ENCODE results near the gene LSP1.
A peak's percentile ranks its signal among the peaks of the same experiment; 100 is the strongest.

LSP1 gene

DNA sequence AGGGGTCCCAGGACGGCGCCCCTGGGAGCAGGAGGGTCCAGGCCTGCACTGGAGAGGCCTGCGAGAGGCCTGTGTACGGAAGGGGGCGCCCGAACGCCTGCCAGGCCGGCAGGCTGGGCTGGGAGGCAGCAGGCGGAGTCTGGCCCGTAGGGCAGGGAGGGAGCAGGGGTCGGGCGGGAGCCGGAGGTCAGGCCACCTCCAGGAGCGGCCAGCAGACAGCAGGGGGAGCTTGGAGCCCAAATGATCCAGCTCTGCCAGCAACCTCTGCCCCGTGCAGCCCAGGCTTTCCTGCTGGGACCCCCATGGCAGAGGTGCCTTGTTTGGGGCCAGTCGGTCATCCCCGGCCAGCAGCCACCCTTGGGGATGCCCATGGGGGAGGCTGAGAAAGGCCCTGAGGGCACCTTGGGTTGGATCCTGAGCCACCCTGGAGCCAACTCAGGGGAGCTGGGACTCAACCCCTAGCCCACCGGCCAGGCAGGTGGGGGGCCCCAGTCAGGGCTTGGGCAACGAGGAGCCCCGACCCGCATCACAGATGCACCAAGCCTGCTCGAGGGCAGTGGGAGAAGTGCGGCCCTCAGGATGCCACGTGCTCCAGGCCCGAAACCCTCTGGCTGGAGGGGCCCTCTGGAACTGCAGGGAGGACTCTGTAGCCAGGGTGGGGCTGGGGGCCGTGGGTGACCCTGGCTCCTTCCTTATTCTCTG lies 27.7 kb upstream of the LSP1 start:
- no peak for DNase-seq

DNA sequence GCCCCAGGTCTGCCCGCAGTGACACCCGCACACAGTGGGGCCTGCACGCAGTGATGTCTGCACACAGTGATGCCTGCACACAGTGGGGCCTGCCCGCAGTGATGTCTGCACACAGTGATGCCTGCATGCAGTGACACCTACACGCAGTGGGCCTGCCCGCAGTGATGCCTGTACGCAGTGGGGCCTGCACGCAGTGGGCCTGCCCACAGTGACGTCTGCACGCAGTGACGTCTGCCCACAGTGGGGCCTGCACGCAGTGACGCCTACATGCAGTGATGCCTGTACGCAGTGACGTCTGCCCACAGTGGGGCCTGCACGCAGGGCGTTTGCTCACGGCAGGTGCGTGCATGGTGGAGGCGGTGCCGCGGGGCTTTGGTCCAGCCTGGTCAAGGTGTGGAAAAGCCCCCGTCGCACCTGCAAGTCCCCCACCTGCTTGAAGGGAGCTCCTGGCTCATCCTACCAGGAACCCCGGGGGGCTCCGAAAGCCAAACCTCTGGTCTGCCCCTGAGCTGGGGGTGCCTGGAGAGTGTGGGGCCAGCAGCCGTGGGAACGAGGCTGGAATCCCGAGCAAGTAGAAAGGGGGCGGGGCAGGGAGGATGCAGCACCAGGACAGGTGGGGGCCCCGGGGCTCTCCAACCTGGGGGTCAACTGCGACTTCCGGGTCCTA lies 27.0 kb upstream of the LSP1 start:
- no peak for DNase-seq

DNA sequence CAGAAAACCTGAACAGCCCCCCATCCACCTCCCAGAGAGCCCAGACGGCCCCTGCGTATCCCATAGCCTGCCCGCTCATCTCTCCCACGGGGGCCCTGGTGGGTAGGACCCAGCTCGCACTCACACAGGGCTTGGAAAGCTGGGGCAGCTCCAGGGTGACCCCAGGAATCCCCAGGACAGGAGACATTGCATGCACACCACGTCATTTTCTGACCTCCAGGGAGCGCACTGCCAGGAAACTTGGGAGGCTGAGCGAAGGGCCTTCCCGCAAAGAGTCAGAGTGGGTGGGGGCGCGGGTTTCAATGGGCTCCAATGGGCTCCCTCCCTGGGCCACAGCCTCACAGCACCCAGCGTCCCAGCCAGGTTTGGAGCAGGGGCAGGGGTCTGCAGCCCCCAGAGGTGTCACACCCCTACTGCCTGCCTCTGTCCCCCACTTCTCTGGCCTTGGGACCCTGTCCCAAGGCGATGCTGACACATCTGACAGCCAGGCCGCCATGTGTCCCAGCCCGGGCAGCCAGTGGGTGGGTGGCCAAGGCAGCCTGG lies 26.3 kb upstream of the LSP1 start:
- no peak for DNase-seq

DNA sequence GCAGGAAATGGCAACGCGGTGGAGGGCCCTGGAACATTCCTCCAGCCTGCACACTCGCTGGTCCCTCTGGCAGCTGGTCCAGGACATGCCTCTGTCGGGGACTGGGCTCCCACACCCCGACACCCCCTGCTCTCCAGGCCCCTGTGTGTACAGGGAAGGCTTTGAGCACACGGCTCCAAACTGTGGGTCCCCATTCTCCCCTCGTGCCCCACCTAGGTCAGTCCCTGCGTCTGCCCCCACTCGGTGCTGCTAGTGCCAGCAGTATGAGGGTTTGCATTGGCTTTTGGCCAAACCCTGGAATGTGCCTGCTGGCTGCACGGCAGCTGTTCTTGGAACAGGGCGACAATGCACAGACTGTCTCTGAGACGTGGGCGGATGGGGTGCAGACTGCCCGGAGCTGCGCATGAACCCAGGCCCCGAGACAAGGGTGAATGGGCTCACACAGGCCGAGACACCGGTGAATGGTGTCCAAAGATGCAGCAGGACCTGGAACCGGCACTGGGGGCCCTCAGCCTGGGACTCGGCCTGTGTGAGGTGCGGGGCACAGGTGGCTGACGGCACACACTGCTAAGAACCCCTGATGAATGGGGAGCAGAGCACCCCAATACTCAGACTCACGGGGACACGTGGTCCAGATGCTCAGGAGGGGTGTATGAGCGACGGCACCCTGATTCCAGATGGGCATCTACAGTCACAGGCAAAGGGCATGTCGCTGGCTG lies 25.6 kb upstream of the LSP1 start:
- DNase-seq = no peak

DNA sequence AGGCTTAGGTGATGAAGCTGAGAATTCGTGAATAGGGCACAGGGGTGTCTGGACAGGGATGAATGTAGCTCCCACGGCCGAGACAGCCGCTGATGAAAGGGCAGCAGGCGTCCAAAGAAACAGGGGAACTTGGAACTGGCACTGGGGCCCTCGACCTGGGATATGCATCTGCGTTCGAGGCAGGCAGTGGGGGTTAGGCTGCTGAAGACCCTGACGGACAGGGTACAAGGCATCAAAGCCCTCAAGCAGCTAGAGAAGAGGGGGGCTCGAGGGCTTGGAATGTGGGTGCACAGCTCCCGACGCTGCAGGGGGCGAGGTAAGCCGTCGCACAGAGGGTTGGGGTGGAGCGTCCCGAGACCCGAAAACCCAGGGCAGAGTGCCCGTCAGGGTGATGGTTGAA lies 25.0 kb upstream of the LSP1 start:
- DNase-seq = no peak

DNA sequence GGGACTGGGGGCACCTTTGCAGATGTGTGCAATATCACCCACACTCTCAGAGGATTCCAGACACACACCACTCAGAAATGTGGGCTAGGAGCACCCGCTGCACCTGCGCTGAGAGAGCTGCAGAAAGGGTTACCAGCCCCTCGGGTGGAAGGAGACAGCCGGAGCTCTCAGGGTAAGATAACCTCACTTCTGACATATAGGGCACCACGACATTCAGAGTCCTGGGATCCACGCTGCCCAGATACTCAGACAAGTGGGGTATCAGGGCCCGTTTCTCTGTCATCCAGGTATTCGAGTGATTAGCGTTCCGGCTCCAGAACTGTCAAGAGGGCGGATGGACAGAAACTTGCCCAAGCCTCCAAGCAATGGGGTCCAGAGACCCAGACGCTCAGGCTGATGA lies 24.3 kb upstream of the LSP1 start:
- no peak for DNase-seq

DNA sequence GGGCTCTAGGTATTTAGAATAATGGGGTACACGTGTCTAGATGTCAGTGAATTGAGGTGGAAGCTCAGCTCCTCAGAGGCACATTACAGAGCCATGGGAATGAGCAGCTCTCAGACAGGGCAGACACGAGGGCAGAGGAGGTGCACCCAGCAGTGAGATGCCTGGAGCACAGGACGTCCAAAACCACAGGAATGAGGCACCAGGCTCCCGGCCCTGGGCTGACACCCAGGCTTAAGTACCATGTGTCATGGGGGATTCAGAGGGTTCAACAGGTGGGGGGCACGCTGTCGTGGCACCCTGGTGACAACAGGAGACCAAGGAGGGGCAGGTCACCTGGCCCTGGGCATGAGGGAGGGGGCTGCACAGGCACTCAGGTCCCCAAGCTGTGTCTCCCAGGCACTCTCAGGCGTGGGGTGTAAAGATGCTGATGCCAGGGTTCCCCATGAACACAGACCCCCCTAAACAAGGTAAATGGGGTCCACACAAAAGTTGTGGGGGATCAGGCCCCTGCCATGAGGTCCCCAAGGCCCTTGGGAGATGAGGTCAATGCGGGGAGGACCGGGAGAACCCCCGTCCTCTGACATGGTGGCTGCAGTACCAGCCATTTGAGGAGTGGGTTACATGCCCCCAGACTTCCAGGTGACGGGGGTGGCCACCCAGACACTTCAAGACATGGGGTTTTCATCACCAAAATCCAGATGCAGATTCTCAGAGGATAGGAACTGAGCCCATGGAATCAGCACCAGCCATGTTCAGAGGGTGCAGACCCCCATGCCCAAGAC lies 23.7 kb upstream of the LSP1 start:
- DNase-seq = no peak

DNA sequence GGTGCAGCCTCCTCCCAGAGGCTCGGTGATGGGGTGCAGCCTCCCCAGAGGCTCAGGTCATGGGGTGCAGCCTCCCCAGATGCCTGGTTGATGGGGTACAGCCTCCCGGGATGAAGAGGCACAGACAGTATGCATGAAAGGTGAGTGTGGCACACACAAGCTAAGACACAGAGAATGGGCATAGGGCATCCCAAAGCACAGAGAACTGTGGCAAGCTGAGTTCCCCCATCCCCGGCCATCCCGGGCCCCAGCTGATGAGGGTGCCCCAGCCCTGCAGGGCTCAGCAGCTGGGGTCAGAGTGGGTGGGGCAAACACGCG lies 22.9 kb upstream of the LSP1 start:
- no peak for DNase-seq

DNA sequence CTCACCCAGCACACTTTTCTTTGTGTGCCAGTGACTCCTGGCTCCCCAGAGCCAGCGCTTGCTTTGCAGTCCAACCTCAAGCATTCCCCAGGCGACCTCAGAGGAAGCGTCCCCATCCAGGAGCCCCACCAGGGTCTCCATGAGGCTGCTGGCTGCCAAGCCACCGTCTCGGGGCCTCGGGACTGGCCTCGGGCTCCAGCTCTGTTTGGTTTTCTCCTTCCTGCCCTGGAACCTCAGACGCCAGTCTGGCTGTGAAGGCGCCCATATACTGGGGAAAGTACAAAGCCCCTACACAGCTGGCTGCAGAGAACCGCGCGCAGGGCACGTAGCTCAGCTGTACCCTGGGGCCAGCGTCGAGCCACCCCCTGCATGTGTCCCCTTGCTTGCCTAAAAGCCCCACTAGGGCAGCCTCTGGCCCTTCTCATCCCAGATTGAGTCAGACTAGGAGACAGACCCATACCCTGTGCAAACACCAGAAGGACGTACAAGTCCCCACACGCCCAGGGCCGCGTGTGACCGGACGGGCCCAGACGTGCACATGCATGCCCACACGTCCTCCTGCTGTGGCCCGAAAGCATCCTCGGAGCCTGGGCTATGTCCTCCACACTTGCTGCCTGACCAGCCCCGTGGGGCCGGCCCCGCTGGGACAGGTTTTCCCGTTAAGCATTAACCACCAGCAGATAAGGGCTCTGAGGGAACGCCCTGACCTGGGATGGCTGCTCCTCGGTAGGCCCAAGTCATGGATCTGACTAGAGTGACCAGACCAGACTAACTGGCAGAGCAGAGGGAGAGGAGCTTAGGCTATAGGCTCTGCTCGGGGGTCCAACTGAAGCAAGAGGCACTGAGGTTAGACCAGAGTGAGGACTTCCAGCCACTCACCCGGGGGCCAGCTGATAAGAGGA lies 22.3 kb upstream of the LSP1 start:
- DNase-seq = no peak

DNA sequence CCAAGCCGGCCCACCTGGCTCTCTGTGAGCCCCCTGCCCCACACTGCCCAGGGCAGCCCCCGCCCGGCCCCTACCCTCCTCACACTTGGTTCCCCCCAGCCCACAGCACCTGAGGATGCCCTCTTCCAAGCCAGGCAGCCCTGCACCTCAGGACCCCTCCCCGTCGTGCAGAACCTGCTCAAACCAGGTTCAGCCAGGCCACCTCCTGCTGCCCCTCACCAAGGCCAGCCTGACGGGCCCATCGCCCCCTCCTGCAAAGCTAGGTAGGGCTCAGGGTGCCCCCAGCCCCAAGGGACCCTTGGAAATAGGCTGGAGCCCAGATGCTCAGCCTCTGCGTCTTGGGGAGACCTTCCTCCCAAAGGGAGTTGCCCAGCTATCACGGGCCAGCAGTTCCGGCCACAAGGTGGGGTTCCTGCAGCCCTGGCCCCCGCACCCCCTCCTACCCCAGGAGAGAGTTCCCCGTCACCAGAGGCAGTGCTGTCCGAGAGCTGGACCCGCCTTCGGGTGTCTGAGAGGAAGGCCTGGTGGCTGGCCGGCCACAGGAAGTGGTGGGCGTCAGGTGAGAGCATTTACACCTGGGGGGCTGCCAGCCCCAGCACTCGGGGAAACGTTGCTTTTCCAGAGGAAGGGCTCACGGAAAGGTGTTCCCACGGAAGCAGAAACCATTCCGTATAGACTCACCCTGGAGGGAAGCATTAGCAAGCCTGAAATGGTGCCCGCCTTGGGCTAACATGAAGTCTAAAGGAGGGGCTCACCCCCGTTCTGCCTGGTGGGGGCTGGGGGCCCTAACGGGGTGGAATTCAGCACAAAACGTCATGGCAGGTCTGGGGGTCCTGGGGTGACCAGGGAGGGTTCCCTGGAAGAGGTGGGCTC lies 21.3 kb upstream of the LSP1 start:
- DNase-seq = no peak

DNA sequence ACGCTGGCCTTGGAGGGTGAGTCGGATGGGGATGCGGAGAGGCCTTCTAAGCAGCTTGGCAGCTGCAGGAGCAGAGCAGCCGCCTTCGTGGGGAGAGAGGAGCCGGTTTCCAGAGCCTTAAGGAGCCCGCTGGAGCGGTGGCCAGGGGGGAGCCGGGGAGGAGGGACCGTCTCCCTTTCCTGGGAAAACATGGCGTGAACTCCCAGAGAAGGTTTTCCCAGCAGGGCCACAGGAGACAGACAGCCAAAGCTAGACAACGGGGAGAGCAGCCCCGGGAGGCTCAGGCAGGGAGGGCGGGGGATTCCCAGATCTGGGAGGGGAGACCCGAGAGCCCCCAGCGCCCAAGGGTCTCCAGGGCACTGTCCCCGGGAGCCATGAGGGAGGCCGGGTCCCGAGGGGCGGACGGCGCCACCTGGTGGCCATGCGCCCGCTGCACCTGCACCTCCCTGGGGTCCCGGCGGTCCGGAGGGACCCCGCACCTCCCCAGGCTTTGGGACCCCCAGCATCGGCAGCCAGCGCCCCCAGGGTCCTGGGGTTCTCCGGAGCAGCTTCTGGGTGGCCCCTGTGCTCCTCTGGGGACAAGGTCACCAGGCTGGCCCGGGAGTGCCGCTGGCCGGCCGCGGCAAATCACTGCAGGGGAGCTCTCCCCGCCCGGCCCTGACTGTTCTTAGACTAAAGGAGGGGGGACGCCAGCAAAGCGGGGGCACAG lies 20.5 kb upstream of the LSP1 start:
- DNase-seq = peak; percentile 53

DNA sequence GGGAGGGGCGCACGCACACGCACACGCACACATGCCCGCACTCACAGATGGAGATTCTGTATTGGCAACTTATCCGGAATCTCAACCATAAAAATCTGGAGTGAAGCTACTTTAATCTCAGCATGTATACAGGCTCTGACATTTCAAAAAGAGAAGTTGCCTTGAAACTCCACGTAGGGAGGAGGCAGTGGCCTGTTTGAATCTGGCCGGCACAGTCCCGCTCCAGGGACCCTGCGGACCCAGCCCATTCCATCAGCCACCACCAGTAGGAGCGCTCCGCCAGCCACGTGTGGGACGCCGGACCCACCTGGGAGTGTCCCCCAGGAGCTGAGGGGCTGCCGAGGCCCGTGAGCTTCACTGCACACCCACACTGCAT lies 20.0 kb upstream of the LSP1 start:
- no peak for DNase-seq

DNA sequence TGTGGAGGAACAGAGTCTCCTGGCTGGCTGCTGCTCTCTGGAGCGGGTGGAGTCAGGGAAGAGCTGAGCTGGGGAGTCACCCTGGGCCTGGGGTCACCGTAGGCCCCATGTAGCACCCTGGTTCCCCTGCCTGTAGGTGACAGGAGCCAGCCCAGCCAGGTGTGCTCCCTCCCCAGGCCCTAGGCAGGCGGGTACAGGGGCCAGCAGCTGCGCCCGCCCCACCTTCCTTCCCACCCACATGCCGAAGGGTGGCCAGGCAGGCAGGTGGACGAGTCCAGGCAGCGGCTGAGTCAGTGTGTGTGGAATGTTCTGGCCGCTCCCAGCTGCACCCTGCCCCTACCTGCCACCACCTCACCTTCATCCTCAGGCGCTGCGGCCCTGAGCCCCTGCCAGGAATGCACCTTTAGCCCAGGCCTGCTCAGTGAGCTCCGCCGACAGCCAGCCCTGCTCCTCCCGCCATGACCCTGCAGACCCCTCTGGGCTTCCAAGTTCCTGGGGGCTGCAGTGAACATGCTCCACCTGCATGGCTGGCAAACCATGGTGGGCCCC lies 18.7 kb upstream of the LSP1 start:
- no peak for DNase-seq

DNA sequence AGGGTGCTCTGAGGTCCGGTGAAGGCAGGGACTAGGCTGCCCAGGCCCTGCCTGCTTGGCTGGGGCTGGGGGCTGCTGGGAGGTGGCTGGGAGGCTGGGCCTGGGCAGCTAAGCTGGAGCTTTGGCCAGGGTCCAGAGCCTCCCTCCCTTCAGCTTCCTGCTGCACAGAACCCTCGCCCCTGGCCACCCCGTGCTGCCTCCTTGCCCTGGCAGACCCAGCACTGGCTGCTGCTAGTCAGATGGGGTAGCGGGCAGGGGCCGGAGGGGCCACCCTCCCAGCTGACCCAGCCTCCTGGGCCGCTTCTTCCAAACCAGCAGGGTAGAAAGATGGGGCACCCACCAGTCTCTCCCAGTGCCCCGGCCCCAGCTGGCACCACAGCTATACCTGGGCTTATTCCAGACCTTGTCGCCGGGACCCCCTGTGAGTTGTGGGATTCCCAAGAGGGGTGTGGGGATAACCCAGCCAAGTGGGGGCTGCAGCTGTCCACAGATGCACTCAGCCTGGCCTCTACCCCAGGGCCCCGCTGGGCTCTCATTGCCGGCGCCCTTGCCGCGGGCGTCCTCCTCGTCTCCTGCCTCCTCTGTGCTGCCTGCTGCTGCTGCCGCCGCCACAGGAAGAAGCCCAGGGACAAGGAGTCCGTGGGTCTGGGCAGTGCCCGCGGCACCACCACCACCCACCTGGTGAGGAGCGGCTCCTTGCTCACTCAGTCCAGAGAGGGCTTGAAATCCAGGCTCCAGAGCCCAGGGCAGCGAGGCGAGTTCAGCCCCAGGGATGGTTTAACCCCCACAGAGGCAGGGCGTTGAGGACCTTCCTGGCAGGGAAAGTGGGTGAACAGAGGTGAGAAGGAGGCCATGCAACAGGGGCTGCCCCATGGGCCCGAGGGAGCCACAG lies 17.9 kb upstream of the LSP1 start, which contains the start of gene SYT8:
TSS of gene SYT8 (plus strand) at position 212 of the 892 bp plus-strand sequence. CDS start at position 328, 116 bp downstream.
- DNase-seq = no peak

DNA sequence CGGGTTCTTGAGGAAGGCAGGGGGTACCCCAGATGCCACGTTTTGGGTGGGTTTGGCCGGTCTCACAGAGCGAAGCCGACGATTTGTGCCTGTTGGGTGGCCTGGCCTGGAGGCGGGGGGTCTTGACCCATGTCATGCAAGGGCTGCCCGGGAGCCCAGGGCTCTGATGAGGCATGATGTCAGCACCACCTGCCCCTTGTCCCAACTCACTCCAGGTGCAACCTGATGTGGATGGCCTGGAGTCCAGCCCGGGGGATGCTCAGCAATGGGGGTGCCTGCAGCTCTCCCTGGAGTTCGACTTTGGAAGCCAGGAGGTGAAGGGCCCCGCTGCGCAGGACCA lies 17.2 kb upstream of the LSP1 start:
- DNase-seq = no peak

DNA sequence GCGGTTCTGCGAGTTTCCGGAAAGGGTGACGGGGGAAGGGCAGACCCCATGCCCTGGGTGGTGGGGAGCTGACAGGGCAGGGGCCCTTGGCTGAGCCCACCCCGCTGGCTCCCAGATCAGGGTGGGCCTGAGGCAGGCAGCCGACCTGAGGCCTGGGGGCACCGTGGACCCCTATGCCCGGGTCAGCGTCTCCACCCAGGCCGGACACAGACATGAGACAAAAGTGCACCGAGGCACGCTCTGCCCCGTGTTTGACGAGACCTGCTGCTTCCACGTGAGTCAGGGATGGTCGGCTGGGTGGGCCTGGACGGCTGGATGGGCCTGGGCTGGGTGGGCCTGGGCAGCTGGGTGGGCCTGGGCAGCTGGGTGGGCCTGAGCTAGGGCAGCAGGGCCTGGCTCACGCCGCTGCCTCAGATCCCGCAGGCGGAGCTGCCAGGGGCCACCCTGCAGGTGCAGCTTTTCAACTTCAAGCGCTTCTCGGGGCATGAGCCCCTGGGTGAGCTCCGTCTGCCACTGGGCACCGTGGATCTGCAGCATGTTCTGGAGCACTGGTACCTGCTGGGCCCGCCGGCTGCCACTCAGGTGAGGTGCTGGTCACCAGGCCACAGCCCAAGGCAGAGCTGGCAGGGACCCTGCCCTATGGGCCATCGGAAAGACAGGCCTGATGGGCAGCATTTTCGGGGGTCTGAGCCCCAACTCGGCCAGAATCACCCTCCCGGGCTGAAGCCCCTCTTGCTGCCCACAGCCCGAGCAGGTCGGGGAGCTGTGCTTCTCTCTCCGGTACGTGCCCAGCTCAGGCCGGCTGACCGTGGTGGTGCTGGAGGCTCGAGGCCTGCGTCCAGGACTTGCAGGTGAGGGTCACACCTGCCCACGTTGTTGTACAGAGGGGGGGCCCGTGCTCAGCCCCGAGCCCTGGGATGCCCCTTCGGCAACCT lies 16.6 kb upstream of the LSP1 start:
- no peak for DNase-seq

DNA sequence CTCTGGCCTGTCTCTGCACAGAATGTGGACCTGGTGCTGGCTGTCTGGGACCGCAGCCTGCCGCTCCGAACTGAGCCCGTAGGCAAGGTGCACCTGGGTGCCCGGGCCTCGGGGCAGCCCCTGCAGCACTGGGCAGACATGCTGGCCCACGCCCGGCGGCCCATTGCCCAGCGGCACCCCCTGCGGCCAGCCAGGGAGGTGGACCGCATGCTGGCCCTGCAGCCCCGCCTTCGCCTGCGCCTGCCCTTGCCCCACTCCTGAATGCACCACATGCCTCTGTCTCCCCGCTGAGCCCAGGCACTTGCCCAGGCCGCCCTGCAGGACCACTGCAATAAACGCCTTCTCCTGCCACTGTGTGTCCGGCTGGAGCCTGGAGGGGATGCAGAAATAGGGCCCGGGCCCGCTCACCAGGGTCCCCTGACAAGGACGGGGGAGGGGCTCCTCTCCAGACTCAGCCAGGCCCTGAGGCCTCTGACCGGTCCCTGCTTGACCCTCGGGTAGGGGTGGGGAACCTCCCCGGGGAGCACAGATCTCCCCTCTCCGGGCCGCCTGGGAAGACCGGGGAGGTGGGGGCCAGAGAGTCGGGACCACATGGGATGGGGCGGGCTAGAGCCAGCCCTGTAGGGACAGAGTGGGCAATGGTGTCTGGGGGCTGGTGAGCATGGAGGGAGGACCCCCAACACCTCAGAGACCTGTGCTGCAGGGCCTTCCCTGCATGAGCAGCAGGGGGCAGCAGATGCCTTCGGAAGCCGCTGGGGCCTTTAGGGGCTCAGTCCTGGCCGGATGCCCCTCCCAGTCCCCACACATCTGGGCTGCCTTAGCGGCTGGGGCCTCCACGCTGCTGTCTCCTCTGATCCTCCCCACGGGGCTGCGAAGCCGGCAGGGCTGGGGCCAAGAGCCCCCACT lies 15.5 kb upstream of the LSP1 start:
- peak; percentile 62 for DNase-seq

Data from central memory CD4-positive, alpha-beta T cell (primary cell).